ENCODE results near the gene SLC25A1. TPM values are rescaled to one million over a fixed set of nuclear protein-coding genes. Genes with fewer than 3 reads are reported as not detected.

The SLC25A1 gene
- total and polyA plus RNA-seq, 2 experiments from 2014 or later: 141 to 242 TPM

DNA sequence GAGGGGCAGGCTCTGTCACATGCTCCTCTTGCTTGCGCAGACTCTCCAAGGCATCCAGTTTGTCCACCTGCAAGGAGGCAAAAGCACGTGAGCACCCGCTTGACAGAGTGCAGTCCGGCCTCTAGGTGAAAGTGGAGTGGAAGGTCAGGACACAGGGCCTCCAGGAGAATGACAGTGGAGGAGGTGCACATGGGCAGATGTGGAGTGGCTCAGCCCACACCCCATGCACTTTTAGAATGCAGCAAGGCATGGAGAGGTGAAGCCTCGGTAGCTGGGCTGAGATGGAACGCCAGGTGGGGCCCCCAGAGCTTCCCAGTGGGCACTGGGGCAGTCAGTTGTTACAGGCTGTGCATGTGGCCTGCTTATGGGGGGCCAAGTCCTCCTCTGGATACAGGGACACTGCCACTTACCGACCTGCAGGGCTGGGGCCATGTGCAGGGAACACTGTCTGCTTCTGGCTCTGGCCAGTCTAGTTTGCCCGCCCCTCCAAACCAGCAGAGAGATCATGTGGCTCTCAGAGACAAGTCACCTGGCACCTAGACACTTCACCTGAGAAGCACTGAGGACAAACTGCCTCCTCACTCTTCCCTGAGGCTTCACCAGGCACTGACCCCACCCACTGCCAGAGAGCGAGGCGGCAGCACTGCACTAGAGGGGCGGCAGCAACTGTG is 2.3 kb upstream of the SLC25A1 start (continued):
- TF ChIP-seq, protein P1, sequence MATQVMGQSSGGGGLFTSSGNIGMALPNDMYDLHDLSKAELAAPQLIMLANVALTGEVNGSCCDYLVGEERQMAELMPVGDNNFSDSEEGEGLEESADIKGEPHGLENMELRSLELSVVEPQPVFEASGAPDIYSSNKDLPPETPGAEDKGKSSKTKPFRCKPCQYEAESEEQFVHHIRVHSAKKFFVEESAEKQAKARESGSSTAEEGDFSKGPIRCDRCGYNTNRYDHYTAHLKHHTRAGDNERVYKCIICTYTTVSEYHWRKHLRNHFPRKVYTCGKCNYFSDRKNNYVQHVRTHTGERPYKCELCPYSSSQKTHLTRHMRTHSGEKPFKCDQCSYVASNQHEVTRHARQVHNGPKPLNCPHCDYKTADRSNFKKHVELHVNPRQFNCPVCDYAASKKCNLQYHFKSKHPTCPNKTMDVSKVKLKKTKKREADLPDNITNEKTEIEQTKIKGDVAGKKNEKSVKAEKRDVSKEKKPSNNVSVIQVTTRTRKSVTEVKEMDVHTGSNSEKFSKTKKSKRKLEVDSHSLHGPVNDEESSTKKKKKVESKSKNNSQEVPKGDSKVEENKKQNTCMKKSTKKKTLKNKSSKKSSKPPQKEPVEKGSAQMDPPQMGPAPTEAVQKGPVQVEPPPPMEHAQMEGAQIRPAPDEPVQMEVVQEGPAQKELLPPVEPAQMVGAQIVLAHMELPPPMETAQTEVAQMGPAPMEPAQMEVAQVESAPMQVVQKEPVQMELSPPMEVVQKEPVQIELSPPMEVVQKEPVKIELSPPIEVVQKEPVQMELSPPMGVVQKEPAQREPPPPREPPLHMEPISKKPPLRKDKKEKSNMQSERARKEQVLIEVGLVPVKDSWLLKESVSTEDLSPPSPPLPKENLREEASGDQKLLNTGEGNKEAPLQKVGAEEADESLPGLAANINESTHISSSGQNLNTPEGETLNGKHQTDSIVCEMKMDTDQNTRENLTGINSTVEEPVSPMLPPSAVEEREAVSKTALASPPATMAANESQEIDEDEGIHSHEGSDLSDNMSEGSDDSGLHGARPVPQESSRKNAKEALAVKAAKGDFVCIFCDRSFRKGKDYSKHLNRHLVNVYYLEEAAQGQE (IDR thresholded peaks at IDR 0.05; ENCODE audit: unreplicated experiment): no peak
- TF ChIP-seq CREB1 (CRISPR knock-in tag; IDR thresholded peaks at IDR 0.05; ENCODE audit: low read depth) (no peak), JUNB (IDR thresholded peaks at IDR 0.05; ENCODE audit: unreplicated experiment) (no peak), POLR2AphosphoS5 (IDR thresholded peaks at IDR 0.05; ENCODE audit: low read depth) (no peak), ZNF462 (CRISPR knock-in tag; IDR thresholded peaks at IDR 0.05) (no peak), EZH2 (IDR thresholded peaks at IDR 0.05; ENCODE audit: low read depth, unreplicated experiment) (no peak)

All from GM23338 (cell line).